ENCODE measurements around the gene CISTR. TPM values are rescaled to one million over a fixed set of nuclear protein-coding genes. Genes with fewer than 3 reads are reported as not detected.

The CISTR gene
- total and polyA plus RNA-seq, 2 donors (not counting 3 experiments of a cell fraction or from before 2014, with no cell fraction given): not detected

GRCh38 chr12:53739214-53740129, 12.3 kb downstream of the CISTR start:
- Histone ChIP-seq H3K9me3 (replicated peaks; ENCODE audit: control insufficient read depth, insufficient read depth, low read length) (no peaks in the 10 kb centered on the region), H3K27me3 (ENCODE audit: control insufficient read depth in 2 of 2, insufficient read depth in 2 of 2, low read length in 2 of 2) (peaks cover 74 to 82% of the 10 kb centered on the region in 2 experiments), H3K9me1 (replicated peaks; ENCODE audit: control insufficient read depth, extremely low read depth, insufficient read depth, low read length) (no peaks in the 10 kb centered on the region), H3K79me2 (ENCODE audit: control insufficient read depth, insufficient read depth, low read length) (no peaks in the 10 kb centered on the region), H3K4me3 (replicated peaks in 1 of 3; ENCODE audit: insufficient read depth in 1 of 3, low read depth in 1 of 3, low read length in 3 of 3) (no peak overlapping the region), H2AFZ (ENCODE audit: low read depth, low read length) (no peak overlapping the region), H3K4me1 (ENCODE audit: control insufficient read depth, extremely low read depth, insufficient read depth, low read length) (no peaks in the 10 kb centered on the region), H4K20me1 (replicated peaks; ENCODE audit: control insufficient read depth, extremely low read depth, insufficient read depth, low read length) (no peaks in the 10 kb centered on the region), H3K4me2 (ENCODE audit: insufficient read depth, low read length) (no peak overlapping the region), H3K36me3 (ENCODE audit: control insufficient read depth in 2 of 2, extremely low read depth in 1 of 2, insufficient read depth in 2 of 2, low read length in 2 of 2) (no peaks in the 10 kb centered on the region), H3K27ac (ENCODE audit: insufficient read depth, low read depth, low read length) (no peak overlapping the region), H3K9ac (replicated peaks; ENCODE audit: extremely low read depth, insufficient read depth, low read length) (no peak overlapping the region)
- TF ChIP-seq CTCF (IDR thresholded peaks at IDR 0.05; ENCODE audit: extremely low read depth in 1 of 2, insufficient read depth in 1 of 2, low read depth in 1 of 2, low read length in 2 of 2) (no peak), POLR2A (IDR thresholded peaks at IDR 0.05; ENCODE audit: low read depth, low read length) (no peak), FOS (IDR thresholded peaks at IDR 0.05; ENCODE audit: borderline replicate concordance, insufficient read depth, low read length) (no peak), GATA2 (IDR thresholded peaks at IDR 0.05; ENCODE audit: insufficient read depth, insufficient read length, low read depth, low read length) (no peak), EZH2 (IDR thresholded peaks at IDR 0.05; ENCODE audit: borderline replicate concordance, low read depth, low read length, severe bottlenecking) (peak; percentile 74)
- intact Hi-C loops (cut with micrococcal nuclease): loop anchor here (1.0 kb wide), 1 partner anchor 31 kb away; no protein-coding TSS in a partner anchor
- no peak for FAIRE-seq
- POLR2A ChIA-PET: no interaction called here
- dilution Hi-C loops (cut with MboI; ENCODE audit: extremely low pct_ligation_motif_present, low sequenced_read_pairs): no loop called here
- DNase-seq (ENCODE audit: low read depth, low spot score): no peak
- CTCF ChIA-PET: interaction anchor here (1.5 to 10.2 kb wide), 4 partner anchors 13 to 38 kb away, joined by 3 to 719 read pairs (median 4); no protein-coding TSS in a partner anchor
- no TSS peak for BruUV-seq (replicated peaks)

Measured in endothelial cell of umbilical vein (primary cell).